Endothelial cell of umbilical vein (primary cell): ENCODE measurements around the gene DIP2C. TPM values are rescaled to one million over a fixed set of nuclear protein-coding genes. Genes with fewer than 3 reads are reported as not detected.

ENCODE experiments used
- BruUV-seq: library from RNA; stranded (reverse); fragments of 400-500 nt; replicated peaks from 2 replicates; lab custom pipeline; 2021; lab: Mats Ljungman, UMichigan
- CTCF ChIA-PET: fragments of 300-600, 350-600 bp; sonication (Branson Sonifier 250); formaldehyde crosslinking; loops from one replicate; lab custom pipeline; 2021; ENCODE audit warnings: antibody characterized with exemption, inconsistent platforms; lab: Charles Lee
- POLR2A ChIA-PET: fragments of 300-600, 350-600 bp; sonication (Branson Sonifier 250); formaldehyde crosslinking; loops from one replicate; lab custom pipeline; 2021; ENCODE audit warnings: antibody characterized with exemption, inconsistent platforms; lab: Charles Lee
- DNase-seq: peaks from one replicate; pipeline ENCODE4 v3.0.0-alpha.2; 2011; ENCODE audit warnings: low read depth, low spot score
- FAIRE-seq: peaks from 2 replicates; lab custom pipeline; 2011; peaks lifted over from hg19 to GRCh38; lab: Jason Lieb, UNC
- H2AFZ ChIP-seq: 2 replicates; pipeline ENCODE4 v1.6.0; 2012; ENCODE audit warnings: low read depth, low read length, control low read depth, inconsistent platforms
- H3K27ac ChIP-seq: 2 replicates; pipeline ENCODE4 v1.5.1; 2011; ENCODE audit warnings: low read depth, mild to moderate bottlenecking, control low read depth, low read length, moderate library complexity; ENCODE audit not compliant: insufficient read depth
- H3K27me3 ChIP-seq, 2 experiments: 2 replicates each; pipeline versions ENCODE4 v1.6.0 to v1.6.1; 2011; ENCODE audit warnings: low read length in 2 of 2, mixed read lengths in 1 of 2; ENCODE audit not compliant: control insufficient read depth in 2 of 2, insufficient read depth in 2 of 2
- H3K36me3 ChIP-seq, 2 experiments: 2 replicates in 1 of 2; 3 replicates in 1 of 2; pipeline ENCODE4 v1.5.1; 2011; ENCODE audit warnings: low read length in 2 of 2, mild to moderate bottlenecking in 1 of 2, moderate library complexity in 1 of 2; ENCODE audit not compliant: control insufficient read depth in 2 of 2, insufficient read depth in 2 of 2; ENCODE audit errors: extremely low read depth in 1 of 2
- H3K4me1 ChIP-seq: 3 replicates; pipeline ENCODE4 v1.5.1; 2011; ENCODE audit warnings: mild to moderate bottlenecking, low read length; ENCODE audit not compliant: control insufficient read depth, insufficient read depth; ENCODE audit errors: extremely low read depth
- H3K4me2 ChIP-seq: 2 replicates; pipeline ENCODE4 v1.6.1; 2011; ENCODE audit warnings: low read length, control low read depth, mixed read lengths; ENCODE audit not compliant: insufficient read depth
- H3K4me3 ChIP-seq, 3 experiments: fragments of 200-600 bp in 1 of 3; sonication (generic), shearing (Covaris generic) in 1 of 3; replicated peaks in 1 of 3; 2 replicates each; pipeline ENCODE4 v1.5.1; 2011 to 2016; ENCODE audit warnings: control low read depth in 3 of 3, low read length in 3 of 3, mild to moderate bottlenecking in 2 of 3, inconsistent platforms in 1 of 3, low read depth in 1 of 3, moderate library complexity in 1 of 3; ENCODE audit not compliant: insufficient read depth in 1 of 3
- H3K79me2 ChIP-seq: 2 replicates; pipeline ENCODE4 v1.6.0; 2012; ENCODE audit warnings: low read length, inconsistent platforms; ENCODE audit not compliant: control insufficient read depth, insufficient read depth
- H3K9ac ChIP-seq: replicated peaks from 2 replicates; pipeline ENCODE3; 2011; ENCODE audit warnings: low read length, control low read depth; ENCODE audit not compliant: insufficient read depth; ENCODE audit errors: extremely low read depth
- H3K9me1 ChIP-seq: replicated peaks from 3 replicates; pipeline ENCODE4 v1.6.0; 2011; ENCODE audit warnings: mild to moderate bottlenecking, low read length; ENCODE audit not compliant: control insufficient read depth, insufficient read depth; ENCODE audit errors: extremely low read depth
- H3K9me3 ChIP-seq: replicated peaks from 2 replicates; pipeline ENCODE4 v1.5.1; 2012; ENCODE audit warnings: low read length, inconsistent platforms; ENCODE audit not compliant: control insufficient read depth, insufficient read depth
- H4K20me1 ChIP-seq: replicated peaks from 2 replicates; pipeline ENCODE3; 2011; ENCODE audit warnings: mild to moderate bottlenecking, low read length; ENCODE audit not compliant: control insufficient read depth, insufficient read depth; ENCODE audit errors: extremely low read depth
- EZH2 ChIP-seq: IDR thresholded peaks from 2 replicates; pipeline ENCODE4 v1.6.1; 2012; ENCODE audit warnings: borderline replicate concordance, low read depth, mild to moderate bottlenecking, moderate library complexity, low read length, inconsistent platforms; ENCODE audit not compliant: severe bottlenecking
- FOS ChIP-seq: IDR thresholded peaks from 2 replicates; pipeline ENCODE4 v1.6.1; 2011; ENCODE audit warnings: mild to moderate bottlenecking, low read length, moderate library complexity, borderline replicate concordance; ENCODE audit not compliant: insufficient read depth
- JUN ChIP-seq: IDR thresholded peaks from 2 replicates; pipeline ENCODE4 v1.6.1; 2011; ENCODE audit warnings: borderline replicate concordance, low read depth; ENCODE audit not compliant: insufficient read length, insufficient read depth
- MYC ChIP-seq: IDR thresholded peaks from one replicate; pipeline ENCODE4 v1.6.1; 2011; ENCODE audit warnings: mild to moderate bottlenecking, low read depth, low read length
- POLR2A ChIP-seq: IDR thresholded peaks from 2 replicates; pipeline ENCODE4 v1.6.1; 2012; ENCODE audit warnings: low read depth, mild to moderate bottlenecking, control low read depth, low read length
- POLR2AphosphoS5 ChIP-seq: IDR thresholded peaks from 2 replicates; pipeline ENCODE4 v1.6.1; 2012; ENCODE audit warnings: low read depth, mild to moderate bottlenecking, control low read depth, low read length, moderate library complexity; ENCODE audit not compliant: insufficient read depth
- dilution Hi-C: fragments of 300-500 bp; cut with MboI; formaldehyde crosslinking; loops from one replicate; pipeline ENCODE4 v1.15.0; 2019; ENCODE audit warnings: low sequenced_read_pairs; ENCODE audit not compliant: extremely low pct_ligation_motif_present
- intact Hi-C: fragments of 100-400 bp; cut with micrococcal nuclease; formaldehyde crosslinking; loops from one replicate; pipeline ENCODE4 v1.10.0; 2022
- polyA plus RNA-seq, 4 experiments: library from polyadenylated mRNA; depleted of rRNA in 3 of 4; stranded (reverse) in 3 of 4; unstranded in 1 of 4; fragments of >200 nt; gene quantifications; 2 replicates each; pipeline versions ENCODE4 v1.2.1 to v1.2.3, GENCODE V29; 2011 to 2012; ENCODE audit warnings: missing spikeins in 1 of 4
- total RNA-seq: library from RNA; stranded (reverse); gene quantifications from 2 replicates; pipeline ENCODE4 v1.2.3, GENCODE V29; 2021
- TF ChIP-seq, protein P1 (sequence below): IDR thresholded peaks from 2 replicates; pipeline ENCODE4 v1.6.1; 2011; ENCODE audit not compliant: insufficient read depth, insufficient read length
- TF ChIP-seq, protein P2 (sequence below), 2 donors: IDR thresholded peaks; 1 replicate in 1 of 2; 2 replicates in 1 of 2; pipeline ENCODE4 v1.5.1; 2011; ENCODE audit warnings: low read length in 2 of 2, mild to moderate bottlenecking in 2 of 2, moderate library complexity in 2 of 2, control low read depth in 1 of 2, inconsistent platforms in 1 of 2, low read depth in 1 of 2; ENCODE audit not compliant: insufficient read depth in 1 of 2; ENCODE audit errors: extremely low read depth in 1 of 2

DIP2C gene
- total and polyA plus RNA-seq, 2 donors (not counting 3 experiments of a cell fraction or from before 2014, with no cell fraction given): 3.6 to 10.7 TPM

DNA sequence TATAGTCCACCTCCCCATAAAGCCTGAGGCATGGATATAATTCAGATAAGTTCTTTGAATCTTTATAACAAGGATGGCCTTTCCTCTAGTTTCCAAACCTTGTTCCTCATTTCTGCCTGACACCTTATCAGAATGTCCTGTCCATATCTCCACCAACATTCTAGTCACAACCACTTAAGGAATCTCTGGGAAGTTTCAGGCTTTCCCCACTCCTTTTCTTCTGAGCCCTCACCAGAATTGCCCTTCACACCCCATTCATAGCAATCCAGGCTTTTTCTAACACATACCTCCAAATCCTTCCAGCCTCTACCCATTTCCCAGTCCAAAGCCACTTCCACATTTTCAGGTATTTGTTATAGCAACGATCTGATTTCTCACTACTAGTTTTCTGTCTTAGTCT is 18.0 kb upstream of the DIP2C start:
- TF ChIP-seq, protein P1, sequence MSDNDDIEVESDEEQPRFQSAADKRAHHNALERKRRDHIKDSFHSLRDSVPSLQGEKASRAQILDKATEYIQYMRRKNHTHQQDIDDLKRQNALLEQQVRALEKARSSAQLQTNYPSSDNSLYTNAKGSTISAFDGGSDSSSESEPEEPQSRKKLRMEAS: no peak
- TF ChIP-seq, protein P2, sequence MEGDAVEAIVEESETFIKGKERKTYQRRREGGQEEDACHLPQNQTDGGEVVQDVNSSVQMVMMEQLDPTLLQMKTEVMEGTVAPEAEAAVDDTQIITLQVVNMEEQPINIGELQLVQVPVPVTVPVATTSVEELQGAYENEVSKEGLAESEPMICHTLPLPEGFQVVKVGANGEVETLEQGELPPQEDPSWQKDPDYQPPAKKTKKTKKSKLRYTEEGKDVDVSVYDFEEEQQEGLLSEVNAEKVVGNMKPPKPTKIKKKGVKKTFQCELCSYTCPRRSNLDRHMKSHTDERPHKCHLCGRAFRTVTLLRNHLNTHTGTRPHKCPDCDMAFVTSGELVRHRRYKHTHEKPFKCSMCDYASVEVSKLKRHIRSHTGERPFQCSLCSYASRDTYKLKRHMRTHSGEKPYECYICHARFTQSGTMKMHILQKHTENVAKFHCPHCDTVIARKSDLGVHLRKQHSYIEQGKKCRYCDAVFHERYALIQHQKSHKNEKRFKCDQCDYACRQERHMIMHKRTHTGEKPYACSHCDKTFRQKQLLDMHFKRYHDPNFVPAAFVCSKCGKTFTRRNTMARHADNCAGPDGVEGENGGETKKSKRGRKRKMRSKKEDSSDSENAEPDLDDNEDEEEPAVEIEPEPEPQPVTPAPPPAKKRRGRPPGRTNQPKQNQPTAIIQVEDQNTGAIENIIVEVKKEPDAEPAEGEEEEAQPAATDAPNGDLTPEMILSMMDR (IDR thresholded peaks at IDR 0.05; ENCODE audit: extremely low read depth in 1 of 2, insufficient read depth in 1 of 2, low read depth in 1 of 2, low read length in 2 of 2): no peak
- TF ChIP-seq JUN (no peak), POLR2AphosphoS5 (no peak)
- Histone ChIP-seq H3K4me1 (no peaks in the 10 kb centered on the region), H3K9ac (no peak overlapping the region), H3K27me3 (peaks cover 0 to 3% of the 10 kb centered on the region in 2 experiments), H3K4me2 (no peak overlapping the region), H3K9me1 (no peaks in the 10 kb centered on the region), H3K4me3 (no peak overlapping the region), H2AFZ (no peak overlapping the region), H3K27ac (no peak overlapping the region), H4K20me1 (no peaks in the 10 kb centered on the region), H3K36me3 (no peaks in the 10 kb centered on the region), H3K79me2 (no peaks in the 10 kb centered on the region), H3K9me3 (no peaks in the 10 kb centered on the region)
- FAIRE-seq: no peak
- POLR2A ChIA-PET: no interaction called here
- intact Hi-C loops (no loop called here), dilution Hi-C loops (no loop called here)
- DNase-seq: no peak
- CTCF ChIA-PET: no interaction called here
- no TSS peak for BruUV-seq

DNA sequence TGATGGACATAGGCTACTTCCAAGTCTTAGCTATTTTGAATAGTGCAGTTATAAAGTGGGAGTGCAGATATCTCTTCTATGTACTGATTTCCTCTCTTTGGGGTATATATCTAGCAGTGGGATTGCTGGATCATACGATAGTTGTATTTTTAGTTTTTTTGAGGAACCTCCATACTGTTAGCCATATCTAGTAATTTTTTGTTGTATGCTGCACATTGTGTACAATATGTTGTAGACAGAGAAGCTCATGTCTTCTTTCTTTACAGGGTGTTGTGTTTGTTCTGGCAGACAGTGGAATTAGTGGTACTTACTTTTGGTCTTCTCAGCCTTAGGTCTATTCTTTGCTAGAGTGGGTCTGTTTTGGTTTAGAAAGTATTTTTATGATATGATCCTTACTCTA is 13.7 kb upstream of the DIP2C start:
- FAIRE-seq (no peak), DNase-seq (no peak)
- dilution Hi-C loops (no loop called here), intact Hi-C loops (no loop called here)
- H3K9me1 ChIP-seq: no peaks in the 10 kb centered on the region
- BruUV-seq: no TSS peak
- H3K4me2 ChIP-seq: no peak overlapping the region
- no peaks in the 10 kb centered on the region for H3K9me3 ChIP-seq
- no peaks in the 10 kb centered on the region for H3K36me3 ChIP-seq
- H2AFZ ChIP-seq: no peak overlapping the region
- ChIA-PET CTCF (interaction anchor here (1.2 kb wide), 1 partner anchor 9 kb away, joined by 4 read pairs; no protein-coding TSS in a partner anchor), POLR2A (no interaction called here)
- no peak overlapping the region for H3K9ac ChIP-seq
- H3K79me2 ChIP-seq: no peaks in the 10 kb centered on the region
- H3K27me3 ChIP-seq: peaks cover 0 to 5% of the 10 kb centered on the region in 2 experiments
- no peak overlapping the region for H3K27ac ChIP-seq
- no peak for TF ChIP-seq MYC
- TF ChIP-seq, protein P1: no peak
- TF ChIP-seq, protein P2 (IDR thresholded peaks at IDR 0.05; ENCODE audit: extremely low read depth in 1 of 2, insufficient read depth in 1 of 2, low read depth in 1 of 2, low read length in 2 of 2): no peak
- TF ChIP-seq JUN: no peak
- no peak for TF ChIP-seq EZH2
- TF ChIP-seq FOS: no peak
- no peak for TF ChIP-seq POLR2A
- H3K4me3 ChIP-seq: no peak overlapping the region
- H3K4me1 ChIP-seq: no peaks in the 10 kb centered on the region
- H4K20me1 ChIP-seq: no peaks in the 10 kb centered on the region
